H9 (cell line): ENCODE results near the gene PRUNE1. TPM values are rescaled to one million over a fixed set of nuclear protein-coding genes. Genes with fewer than 3 reads are reported as not detected.

Source experiments
- DNase-seq: peaks from one replicate; pipeline ENCODE4 v3.0.0-alpha.2; 2017
- H2AFZ ChIP-seq: one replicate; pipeline ENCODE4 v1.6.1; 2013; ENCODE audit warnings: mild to moderate bottlenecking, low read length, control low read depth, moderate library complexity
- H2AK5ac ChIP-seq: 2 replicates; pipeline ENCODE4 v1.6.1; 2013; ENCODE audit warnings: low read length, control low read depth, mixed read lengths; ENCODE audit not compliant: insufficient read length
- H2BK120ac ChIP-seq: one replicate; pipeline ENCODE4 v1.6.1; 2013; ENCODE audit warnings: low read depth, mild to moderate bottlenecking, low read length, control low read depth, inconsistent platforms; ENCODE audit not compliant: poor library complexity, severe bottlenecking
- H2BK12ac ChIP-seq: 2 replicates; pipeline ENCODE4 v1.6.1; 2013; ENCODE audit warnings: low read length, control low read depth, mixed read lengths, low read depth; ENCODE audit not compliant: insufficient read length
- H2BK15ac ChIP-seq: 2 replicates; pipeline ENCODE4 v1.6.1; 2013; ENCODE audit warnings: low read depth, low read length, control low read depth
- H2BK20ac ChIP-seq: one replicate; pipeline ENCODE4 v1.6.1; 2013; ENCODE audit warnings: low read depth, mild to moderate bottlenecking, low read length, control low read depth, inconsistent platforms; ENCODE audit not compliant: poor library complexity, severe bottlenecking
- H2BK5ac ChIP-seq: 2 replicates; pipeline ENCODE4 v1.6.1; 2013; ENCODE audit warnings: low read length, control low read depth, mixed read lengths; ENCODE audit not compliant: insufficient read length
- H3K14ac ChIP-seq: 2 replicates; pipeline ENCODE4 v1.6.1; 2013; ENCODE audit warnings: low read length, control low read depth; ENCODE audit not compliant: insufficient read depth
- H3K18ac ChIP-seq: 2 replicates; pipeline ENCODE4 v1.6.1; 2013; ENCODE audit warnings: low read depth, mild to moderate bottlenecking, mixed read lengths, low read length, control low read depth; ENCODE audit not compliant: insufficient read length
- H3K23ac ChIP-seq: 2 replicates; pipeline ENCODE4 v1.6.1; 2013; ENCODE audit warnings: low read length, control low read depth, mixed read lengths, low read depth; ENCODE audit not compliant: insufficient read length
- H3K23me2 ChIP-seq: 2 replicates; pipeline ENCODE4 v1.6.1; 2013; ENCODE audit warnings: low read depth, mild to moderate bottlenecking, mixed read lengths, low read length, control low read depth; ENCODE audit not compliant: insufficient read length, poor library complexity, severe bottlenecking
- H3K27ac ChIP-seq: 2 replicates; pipeline ENCODE4 v1.5.1; 2013; ENCODE audit warnings: low read length, control low read depth, mixed read lengths, low read depth; ENCODE audit not compliant: insufficient read length
- H3K27me3 ChIP-seq: 2 replicates; pipeline ENCODE4 v1.6.1; 2013; ENCODE audit warnings: low read length, control low read depth, inconsistent platforms; ENCODE audit not compliant: insufficient read depth
- H3K4ac ChIP-seq: 2 replicates; pipeline ENCODE4 v1.6.1; 2013; ENCODE audit warnings: low read depth, mild to moderate bottlenecking, control low read depth, inconsistent platforms, low read length, moderate library complexity
- H3K4me1 ChIP-seq: 2 replicates; pipeline ENCODE4 v1.6.1; 2013; ENCODE audit warnings: low read length, control low read depth, inconsistent platforms; ENCODE audit not compliant: insufficient read depth
- H3K4me2 ChIP-seq: 2 replicates; pipeline ENCODE4 v1.6.1; 2013; ENCODE audit warnings: low read length, control low read depth, mixed read lengths; ENCODE audit not compliant: insufficient read length, insufficient read depth
- H3K56ac ChIP-seq: 2 replicates; pipeline ENCODE4 v1.6.1; 2013; ENCODE audit warnings: low read depth, mild to moderate bottlenecking, mixed read lengths, low read length, control low read depth; ENCODE audit not compliant: insufficient read length
- H3K79me1 ChIP-seq: 2 replicates; pipeline ENCODE4 v1.6.1; 2013; ENCODE audit warnings: low read depth, mild to moderate bottlenecking, moderate library complexity, low read length, control low read depth, inconsistent platforms; ENCODE audit not compliant: insufficient read depth, poor library complexity, severe bottlenecking
- H3K79me2 ChIP-seq: 2 replicates; pipeline ENCODE4 v1.6.1; 2013; ENCODE audit warnings: low read length, control low read depth, inconsistent platforms; ENCODE audit not compliant: insufficient read depth
- H3K9ac ChIP-seq: 2 replicates; pipeline ENCODE4 v1.6.1; 2013; ENCODE audit warnings: low read length, control low read depth, mixed read lengths; ENCODE audit not compliant: insufficient read length; ENCODE audit errors: extremely low read depth
- H3K9me3 ChIP-seq: one replicate; pipeline ENCODE4 v1.6.1; 2013; ENCODE audit warnings: low read depth, low read length, inconsistent platforms; ENCODE audit not compliant: control insufficient read depth
- H3T11ph ChIP-seq: one replicate; pipeline ENCODE4 v1.6.1; 2013; ENCODE audit warnings: mild to moderate bottlenecking, low read length, control low read depth, inconsistent platforms
- H4K20me1 ChIP-seq: one replicate; pipeline ENCODE4 v1.6.1; 2013; ENCODE audit not compliant: control insufficient read depth, insufficient read length, insufficient read depth
- H4K5ac ChIP-seq: 2 replicates; pipeline ENCODE4 v1.6.1; 2013; ENCODE audit warnings: low read depth, mild to moderate bottlenecking, mixed read lengths, low read length, control low read depth; ENCODE audit not compliant: insufficient read length
- H4K8ac ChIP-seq: replicated peaks from 2 replicates; pipeline ENCODE4 v1.6.1; 2013; ENCODE audit warnings: low read length, control low read depth, mixed read lengths, low read depth; ENCODE audit not compliant: insufficient read length
- H4K91ac ChIP-seq: 2 replicates; pipeline ENCODE4 v1.6.1; 2013; ENCODE audit warnings: low read depth, mild to moderate bottlenecking, moderate library complexity, mixed read lengths, low read length, control low read depth; ENCODE audit not compliant: insufficient read length
- H3K27ac Mint-ChIP-seq, 3 experiments: 2 replicates in 2 of 3; 3 replicates in 1 of 3; pipeline ENCODE4 v1.8.0; 2020 to 2021; ENCODE audit warnings: mixed read lengths in 3 of 3, mild to moderate bottlenecking in 1 of 3, moderate library complexity in 1 of 3
- H3K27me3 Mint-ChIP-seq: 2 replicates; pipeline ENCODE4 v1.8.0; 2021; ENCODE audit warnings: low read depth, mild to moderate bottlenecking, moderate library complexity, mixed read lengths
- H3K36me3 Mint-ChIP-seq, 3 experiments: 2 replicates in 2 of 3; 3 replicates in 1 of 3; pipeline ENCODE4 v1.8.0; 2020 to 2021; ENCODE audit warnings: low read depth in 3 of 3, mixed read lengths in 3 of 3; ENCODE audit not compliant: insufficient read depth in 1 of 3
- H3K4me1 Mint-ChIP-seq, 2 experiments: 2 replicates each; pipeline ENCODE4 v1.8.0; 2020; ENCODE audit warnings: mixed read lengths in 2 of 2
- H3K4me3 Mint-ChIP-seq, 2 experiments: 2 replicates in 1 of 2; 3 replicates in 1 of 2; pipeline ENCODE4 v1.8.0; 2020 to 2021; ENCODE audit warnings: mild to moderate bottlenecking in 2 of 2, mixed read lengths in 2 of 2, moderate library complexity in 1 of 2
- H3K9me3 Mint-ChIP-seq, 2 experiments: 2 replicates in 1 of 2; 3 replicates in 1 of 2; pipeline ENCODE4 v1.8.0; 2020; ENCODE audit warnings: mild to moderate bottlenecking in 2 of 2, mixed read lengths in 2 of 2, moderate library complexity in 1 of 2
- CTCF ChIP-seq: fragments of 200-600 bp; sonication (generic); conservative IDR thresholded peaks from 3 replicates; pipeline ENCODE4 v1.8.0; 2021; ENCODE audit warnings: antibody characterized with exemption, mild to moderate bottlenecking
- WGBS: extraction: QIAGEN DNeasy Blood & Tissue Kit; methylation state at CpG from one replicate; pipeline ENCODE4 v1.1.7; 2013; ENCODE audit warnings: missing lambda C conversion rate, low lambda C conversion rate, mixed read lengths; ENCODE audit not compliant: insufficient read length; ENCODE audit errors: extremely low coverage; 5-methylcytosine and 5-hydroxymethylcytosine counted together
- total RNA-seq: library from RNA; stranded (reverse); gene quantifications from 2 replicates; pipeline ENCODE4 v1.2.1, GENCODE V29; 2021

The PRUNE1 gene
- total RNA-seq, 1 experiment from 2014 or later, result 22.3 TPM

DNA sequence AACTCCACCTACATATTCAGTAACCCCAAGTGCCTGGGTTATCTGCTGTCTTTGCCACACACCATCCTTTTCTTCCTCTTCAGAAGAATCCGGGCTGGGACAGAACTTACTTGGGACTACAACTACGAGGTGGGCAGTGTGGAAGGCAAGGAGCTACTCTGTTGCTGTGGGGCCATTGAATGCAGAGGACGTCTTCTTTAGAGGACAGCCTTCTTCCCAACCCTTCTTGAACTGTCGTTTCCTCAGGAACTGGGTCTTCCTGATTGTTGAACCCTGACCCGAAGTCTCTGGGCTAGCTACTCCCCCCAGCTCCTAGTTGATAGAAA, 44.1 kb upstream of the PRUNE1 start:
- no peak overlapping the region for H3K23ac ChIP-seq
- DNase-seq, result no peak
- H4K8ac ChIP-seq, result no peak overlapping the region
- H3K4me1 ChIP-seq, result no peaks in the 10 kb centered on the region
- H3K9me3 ChIP-seq, result no peaks in the 10 kb centered on the region
- no peaks in the 10 kb centered on the region for H3K79me1 ChIP-seq
- no peak overlapping the region for H3K4ac ChIP-seq
- no peak overlapping the region for H3T11ph ChIP-seq
- no peaks in the 10 kb centered on the region for H3K23me2 ChIP-seq
- H2BK12ac ChIP-seq, result no peak overlapping the region
- no peak overlapping the region for H3K4me2 ChIP-seq
- H3K27me3 ChIP-seq, result no peaks in the 10 kb centered on the region
- no peaks in the 10 kb centered on the region for H3K79me2 ChIP-seq
- no peak overlapping the region for H2BK15ac ChIP-seq
- Mint-ChIP-seq H3K4me1 (peaks cover 8 to 9% of the 10 kb centered on the region in 2 experiments), H3K27me3 (no peaks in the 10 kb centered on the region; the same call in none of the 2 replicates), H3K4me3 (no peak overlapping the region), H3K9me3 (no peaks in the 10 kb centered on the region), H3K27ac (peak overlapping the region in 1 of 3 experiments; percentile 73; a peak in 2 of 7 replicates), H3K36me3 (peaks cover 70 to 98% (median 96%) of the 10 kb centered on the region in 3 experiments)
- H2AK5ac ChIP-seq, result no peak overlapping the region
- no peak overlapping the region for H4K91ac ChIP-seq
- no CpG with 5 or more reads among the region's 5 CpGs for WGBS
- H2AFZ ChIP-seq, result no peak overlapping the region
- no peak overlapping the region for H3K9ac ChIP-seq
- H3K14ac ChIP-seq, result no peak overlapping the region
- no peak overlapping the region for H3K56ac ChIP-seq
- H2BK5ac ChIP-seq, result no peak overlapping the region
- H2BK20ac ChIP-seq, result no peak overlapping the region
- H3K27ac ChIP-seq, result no peak overlapping the region
- no peak for TF ChIP-seq CTCF
- H4K20me1 ChIP-seq, result no peaks in the 10 kb centered on the region
- no peak overlapping the region for H3K18ac ChIP-seq
- no peak overlapping the region for H4K5ac ChIP-seq
- H2BK120ac ChIP-seq, result no peak overlapping the region
